ENCODE results near the gene WSB1. TPM values are rescaled to one million over a fixed set of nuclear protein-coding genes. Genes with fewer than 3 reads are reported as not detected.

The WSB1 gene
- total and polyA plus RNA-seq, 2 donors (not counting 1 experiment from before 2014, with no cell fraction given), result 123 to 217 TPM

- POLR2A ChIA-PET, result interaction anchor here (0.6 kb wide), 1 partner anchor 8 kb away, joined by 4 read pairs; no protein-coding TSS in a partner anchor
- Histone ChIP-seq H3K9me3 (ENCODE audit: control extremely low read depth in 1 of 3, control insufficient read depth in 2 of 3, insufficient read depth in 1 of 3, low read length in 2 of 3) (no peaks in the 10 kb centered on the region), H4K20me1 (ENCODE audit: control insufficient read depth, insufficient read depth, low read length, poor library complexity, severe bottlenecking) (no peaks in the 10 kb centered on the region), H3K27ac (ENCODE audit: low read length in 2 of 2) (no peak overlapping the region), H2AFZ (ENCODE audit: insufficient read depth, low read depth, low read length, poor library complexity, severe bottlenecking) (no peak overlapping the region), H3K4me3 (ENCODE audit: control extremely low read depth in 1 of 5, extremely low read depth in 1 of 5, insufficient read depth in 1 of 5, low read depth in 2 of 5, low read length in 4 of 5) (no peak overlapping the region), H3K36me3 (replicated peaks in 1 of 2; ENCODE audit: control extremely low read depth in 1 of 2, control insufficient read depth in 1 of 2, extremely low read depth in 1 of 2, insufficient read depth in 2 of 2, low read length in 1 of 2) (no peaks in the 10 kb centered on the region), H3K9ac (ENCODE audit: low read length) (no peak overlapping the region), H3K27me3 (replicated peaks in 1 of 4; ENCODE audit: control extremely low read depth in 1 of 4, control insufficient read depth in 3 of 4, insufficient read depth in 4 of 4, low read length in 3 of 4) (peaks cover 0 to 6% (median 0%) of the 10 kb centered on the region in 4 experiments), H3K4me1 (ENCODE audit: control insufficient read depth in 2 of 2, insufficient read depth in 2 of 2, low read length in 2 of 2) (peaks cover 15 to 22% of the 10 kb centered on the region in 2 donors), H3K79me2 (ENCODE audit: control insufficient read depth, insufficient read depth, low read length) (no peaks in the 10 kb centered on the region), H3K4me2 (replicated peaks; ENCODE audit: low read depth, low read length, poor library complexity, severe bottlenecking) (no peak overlapping the region)
- Mint-ChIP-seq H3K9me3 (ENCODE audit: insufficient read depth) (no peaks in the 10 kb centered on the region), H3K4me3 (no peak overlapping the region), H3K4me1 (peaks cover 52% of the 10 kb centered on the region), H3K27ac (no peak overlapping the region), H3K27me3 (peaks cover 3% of the 10 kb centered on the region)
- ATAC-seq (ENCODE audit: low read depth) (no peak), DNase-seq (no peak)
- CTCF ChIA-PET, result interaction anchor here (1.4 to 4.0 kb wide), 2 partner anchors 10 to 106 kb away, joined by 4 to 18 read pairs; no protein-coding TSS in a partner anchor
- no peak for TF ChIP-seq EZH2 (IDR thresholded peaks at IDR 0.05; ENCODE audit: borderline replicate concordance, insufficient read depth, low read depth, low read length, poor library complexity, severe bottlenecking)
- intact Hi-C loops (cut with micrococcal nuclease), result no loop called here
- WGBS (ENCODE audit: insufficient coverage), result 100% methylated on average over 3 of the region's 3 CpGs
Observed at GRCh38 chr17:27343294-27343693, 49.4 kb downstream of the WSB1 start.

- Mint-ChIP-seq H3K27ac (no peak overlapping the region), H3K4me3 (no peak overlapping the region), H3K27me3 (peaks cover 3% of the 10 kb centered on the region), H3K4me1 (peaks cover 49% of the 10 kb centered on the region), H3K9me3 (ENCODE audit: insufficient read depth) (no peaks in the 10 kb centered on the region)
- H3K27me3 ChIP-seq (replicated peaks in 1 of 4; ENCODE audit: control extremely low read depth in 1 of 4, control insufficient read depth in 3 of 4, insufficient read depth in 4 of 4, low read length in 3 of 4), result peaks cover 0 to 6% (median 0%) of the 10 kb centered on the region in 4 experiments
- no peaks in the 10 kb centered on the region for H3K36me3 ChIP-seq (replicated peaks in 1 of 2; ENCODE audit: control extremely low read depth in 1 of 2, control insufficient read depth in 1 of 2, extremely low read depth in 1 of 2, insufficient read depth in 2 of 2, low read length in 1 of 2)
- no peaks in the 10 kb centered on the region for H4K20me1 ChIP-seq (ENCODE audit: control insufficient read depth, insufficient read depth, low read length, poor library complexity, severe bottlenecking)
- ATAC-seq (ENCODE audit: low read depth) (no peak), DNase-seq (no peak)
- no peak overlapping the region for H3K4me3 ChIP-seq (ENCODE audit: control extremely low read depth in 1 of 5, extremely low read depth in 1 of 5, insufficient read depth in 1 of 5, low read depth in 2 of 5, low read length in 4 of 5)
- H3K9ac ChIP-seq (ENCODE audit: low read length), result no peak overlapping the region
- H3K79me2 ChIP-seq (ENCODE audit: control insufficient read depth, insufficient read depth, low read length), result no peaks in the 10 kb centered on the region
- peaks cover 18% of the 10 kb centered on the region in 2 donors for H3K4me1 ChIP-seq (ENCODE audit: control insufficient read depth in 2 of 2, insufficient read depth in 2 of 2, low read length in 2 of 2)
- H3K9me3 ChIP-seq (ENCODE audit: control extremely low read depth in 1 of 3, control insufficient read depth in 2 of 3, insufficient read depth in 1 of 3, low read length in 2 of 3), result no peaks in the 10 kb centered on the region
- TF ChIP-seq EZH2 (IDR thresholded peaks at IDR 0.05; ENCODE audit: borderline replicate concordance, insufficient read depth, low read depth, low read length, poor library complexity, severe bottlenecking) (no peak), CTCF (IDR thresholded peaks at IDR 0.05) (no peak)
- 41% methylated on average over 3 of the region's 3 CpGs for WGBS (ENCODE audit: insufficient coverage)
- no peak overlapping the region for H2AFZ ChIP-seq (ENCODE audit: insufficient read depth, low read depth, low read length, poor library complexity, severe bottlenecking)
- ChIA-PET CTCF (interaction anchor here (1.4 to 4.0 kb wide), 3 partner anchors 11 to 107 kb away, joined by 4 to 18 read pairs (median 4); no protein-coding TSS in a partner anchor), POLR2A (interaction anchor here (0.6 kb wide), 1 partner anchor 9 kb away, joined by 4 read pairs; no protein-coding TSS in a partner anchor)
- H3K4me2 ChIP-seq (replicated peaks; ENCODE audit: low read depth, low read length, poor library complexity, severe bottlenecking), result no peak overlapping the region
- no peak overlapping the region for H3K27ac ChIP-seq (ENCODE audit: low read length in 2 of 2)
- intact Hi-C loops (cut with micrococcal nuclease), result no loop called here
Observed at GRCh38 chr17:27343977-27344607, 50.2 kb downstream of the WSB1 start.

Data from B cell (primary cell).